K562 (cell line): ENCODE measurements around the gene NDUFAF2. TPM values are rescaled to one million over a fixed set of nuclear protein-coding genes. Genes with fewer than 3 reads are reported as not detected.

Experiments
- BRF2 ChIP-seq: IDR thresholded peaks from 3 replicates; pipeline ENCODE4 v1.6.1; 2011; ENCODE audit warnings: borderline replicate concordance, mild to moderate bottlenecking; ENCODE audit not compliant: insufficient read length, insufficient read depth
- CBX5 ChIP-seq: IDR thresholded peaks from 2 replicates; pipeline ENCODE4 v1.6.1; 2014; ENCODE audit warnings: low read depth, borderline replicate concordance
- CEBPG ChIP-seq, 3 experiments: fragments of 200-800 bp in 1 of 3; sonication (Bioruptor generic) in 1 of 3; sonication (generic) in 1 of 3; formaldehyde crosslinking in 1 of 3; IDR thresholded peaks in 2 of 3; conservative IDR thresholded peaks in 1 of 3; 2 replicates each; pipeline versions ENCODE4 v1.6.1 to v1.8.0; 2016 to 2022; ENCODE audit warnings: missing compliant biosample characterization in 2 of 3, missing genetic modification characterization in 2 of 3, mild to moderate bottlenecking in 1 of 3, missing genetic modification reagents in 1 of 3
- DPF2 ChIP-seq: fragments of 450-650 bp; IDR thresholded peaks from 2 replicates; pipeline ENCODE4 v1.6.1; 2016
- GTF2B ChIP-seq: IDR thresholded peaks from 2 replicates; pipeline ENCODE4 v1.6.1; 2011; ENCODE audit not compliant: insufficient read length; ENCODE audit errors: extremely low read depth
- HNRNPK ChIP-seq: fragments of 200-400 bp; formaldehyde crosslinking; IDR thresholded peaks from one replicate; pipeline ENCODE4 v1.6.1; 2018; ENCODE audit warnings: mild to moderate bottlenecking, low read depth, low read length; ENCODE audit not compliant: poor library complexity, severe bottlenecking
- JUNB ChIP-seq: fragments of 450-650 bp; formaldehyde crosslinking; conservative IDR thresholded peaks from 2 replicates; pipeline ENCODE4 v1.4.0; 2020; ENCODE audit warnings: mild to moderate bottlenecking
- KAT8 ChIP-seq: fragments of 450-650 bp; IDR thresholded peaks from 2 replicates; pipeline ENCODE4 v1.6.1; 2016; ENCODE audit warnings: low read depth, mild to moderate bottlenecking
- MYBL2 ChIP-seq, 2 experiments: fragments of 450-650 bp in 1 of 2; sonication (generic) in 1 of 2; formaldehyde crosslinking in 1 of 2; IDR thresholded peaks; 2 replicates each; pipeline versions ENCODE4 v1.6.1 to v1.8.1; 2017 to 2022; ENCODE audit warnings: borderline replicate concordance in 1 of 2, inconsistent platforms in 1 of 2, low read depth in 1 of 2, mild to moderate bottlenecking in 1 of 2, missing genetic modification reagents in 1 of 2, moderate library complexity in 1 of 2
- NFE2 ChIP-seq: IDR thresholded peaks from 2 replicates; pipeline ENCODE4 v1.6.1; 2014; ENCODE audit warnings: antibody characterized with exemption, low read depth
- RBFOX2 ChIP-seq: fragments of 200-400 bp; formaldehyde crosslinking; IDR thresholded peaks from 2 replicates; pipeline ENCODE4 v1.6.1; 2017; ENCODE audit warnings: low read depth, mild to moderate bottlenecking, low read length, moderate library complexity
- SFPQ ChIP-seq: fragments of 200-400 bp; formaldehyde crosslinking; IDR thresholded peaks from 2 replicates; pipeline ENCODE4 v1.6.1; 2017; ENCODE audit warnings: mild to moderate bottlenecking, low read depth, low read length, moderate library complexity
- SRSF9 ChIP-seq: fragments of 200-400 bp; formaldehyde crosslinking; IDR thresholded peaks from 2 replicates; pipeline ENCODE4 v1.6.1; 2017; ENCODE audit warnings: low read depth, low read length, borderline replicate concordance
- U2AF1 ChIP-seq: fragments of 200-400 bp; formaldehyde crosslinking; optimal IDR thresholded peaks from 2 replicates; pipeline ENCODE3; 2017; ENCODE audit warnings: mild to moderate bottlenecking, low read depth, low read length, moderate library complexity
- ZNF217 ChIP-seq: sonication (generic); formaldehyde crosslinking; IDR thresholded peaks from 2 replicates; pipeline ENCODE4 v1.8.0; 2022; ENCODE audit warnings: mild to moderate bottlenecking, missing genetic modification reagents
- ZNF232 ChIP-seq: sonication (generic); formaldehyde crosslinking; IDR thresholded peaks from 2 replicates; pipeline ENCODE4 v1.8.0; 2022; ENCODE audit warnings: mild to moderate bottlenecking, missing genetic modification reagents
- ZNF280B ChIP-seq: fragments of 250-450 bp; sonication (Bioruptor Pico); IDR thresholded peaks from 2 replicates; pipeline ENCODE4 v1.5.1; 2021; ENCODE audit warnings: mild to moderate bottlenecking
- ZNF586 ChIP-seq: fragments of 450-650 bp; formaldehyde crosslinking; conservative IDR thresholded peaks from 2 replicates; pipeline ENCODE4 v1.4.0; 2020; ENCODE audit warnings: mild to moderate bottlenecking, moderate library complexity
- ZNF79 ChIP-seq: fragments of 250-450 bp; sonication (Bioruptor Pico); IDR thresholded peaks from 2 replicates; pipeline ENCODE4 v1.4.0; 2020; ENCODE audit warnings: low read depth, mild to moderate bottlenecking, moderate library complexity
- polyA plus RNA-seq, 8 experiments: library from polyadenylated mRNA; depleted of rRNA in 4 of 8; stranded (reverse) in 5 of 8; unstranded in 3 of 8; fragments of >200 nt; fragmentation: Nextera tagmentation in 2 of 8; fragmentation: Illumina TruSeq in 1 of 8; extraction: Ambion mirVana in 2 of 8; extraction: Trizol in 1 of 8; gene quantifications; 2 replicates each; pipeline versions ENCODE4 v1.2.1 to v1.2.3, GENCODE V29; 2011 to 2014; ENCODE audit warnings: inconsistent platforms in 1 of 8, missing spikeins in 1 of 8
- total RNA-seq, 7 experiments: library from RNA; depleted of rRNA in 6 of 7; stranded (reverse); fragments of >200 nt in 6 of 7; fragmentation: Illumina TruSeq in 2 of 7; extraction: Trizol in 2 of 7; gene quantifications; 2 replicates each; pipeline versions ENCODE4 v1.2.1 to v1.2.3, GENCODE V29; 2011 to 2021; ENCODE audit warnings: low replicate concordance in 1 of 7

NDUFAF2 gene
- total and polyA plus RNA-seq, 9 of the 15 experiments (the other 6 are each of a cell fraction or from before 2014, with no cell fraction given) = 56.0 to 155 (median 95.9) TPM

- TF ChIP-seq GTF2B (no peak), JUNB (CRISPR knock-in tag) (no peak), KAT8 (no peak), NFE2 (no peak), SFPQ (no peak), RBFOX2 (peak; percentile 85), HNRNPK (no peak), DPF2 (0 out of 2 replicates have a peak, but pooled peaks have one; percentile 18), ZNF217 (CRISPR knock-in tag) (no peak), U2AF1 (no peak), ZNF232 (no peak), ZNF280B (no peak), MYBL2 (IDR thresholded peaks at IDR 0.05; ENCODE audit: low read depth) (no peak), MYBL2 (CRISPR knock-in tag; IDR thresholded peaks at IDR 0.05; ENCODE audit: borderline replicate concordance) (no peak), BRF2 (no peak), CBX5 (no peak), SRSF9 (no peak), ZNF79 (no peak), CEBPG (CRISPR knock-in tag; IDR thresholded peaks at IDR 0.05) (no peak), CEBPG (tag; conservative IDR thresholded peaks at IDR 0.05 in 1 of 2, IDR thresholded peaks at IDR 0.05 in 1 of 2) (no peak), ZNF586 (CRISPR knock-in tag) (no peak)
These were observed at the start of gene NDUFAF2, which contains the start of gene ERCC8 (continued) for GRCh38 chr5:60944904-60945812.
